Activated B cell treated with CpG ODN at 0.5 μM for 24 hours (primary cell): ENCODE measurements around the gene POC1B. TPM values are rescaled to one million over a fixed set of nuclear protein-coding genes. Genes with fewer than 3 reads are reported as not detected.
"Not testable (repeated sequence)": the region's sequence is repeated elsewhere in the genome, so short reads cannot be mapped to it uniquely, and the experiment has no call there.

Source experiments
- ATAC-seq: fragments of 200-7000 bp; cut with Tn5 transposase; one replicate; pipeline ENCODE4 v1.10.0; 2021; ENCODE audit warnings: low read depth, mild to moderate bottlenecking, moderate library complexity
- CTCF ChIA-PET: fragments of 350-600 bp; sonication (Branson Sonifier 250); formaldehyde crosslinking; loops from one replicate; lab custom pipeline; 2021; ENCODE audit warnings: antibody characterized with exemption; lab: Charles Lee
- POLR2A ChIA-PET: fragments of 350-600 bp; sonication (Branson Sonifier 250); formaldehyde crosslinking; loops from one replicate; lab custom pipeline; 2021; ENCODE audit warnings: antibody characterized with exemption; lab: Charles Lee
- DNase-seq: peaks from one replicate; pipeline ENCODE4 v3.0.0; 2022
- H3K27ac Mint-ChIP-seq: one replicate; pipeline ENCODE4 v1.8.0; 2020; ENCODE audit warnings: mixed read lengths
- H3K27me3 Mint-ChIP-seq: one replicate; pipeline ENCODE4 v1.8.0; 2021; ENCODE audit warnings: mixed read lengths
- H3K36me3 Mint-ChIP-seq: one replicate; pipeline ENCODE4 v1.8.0; 2021; ENCODE audit warnings: low read depth, mixed read lengths
- H3K4me1 Mint-ChIP-seq: one replicate; pipeline ENCODE4 v1.8.0; 2021; ENCODE audit warnings: mixed read lengths
- H3K4me3 Mint-ChIP-seq: one replicate; pipeline ENCODE4 v1.8.0; 2020; ENCODE audit warnings: mild to moderate bottlenecking, mixed read lengths
- H3K9me3 Mint-ChIP-seq: one replicate; pipeline ENCODE4 v1.8.0; 2020; ENCODE audit warnings: mixed read lengths
- intact Hi-C: fragments of 100-400 bp; cut with micrococcal nuclease; formaldehyde crosslinking; loops from one replicate; pipeline ENCODE4 v1.15.1; 2024
- total RNA-seq: library from RNA; stranded (reverse); gene quantifications from 2 replicates; pipeline ENCODE4 v1.2.3, GENCODE V29; 2022
- TF ChIP-seq, protein P1 (sequence below): fragments of 200-600 bp; IDR thresholded peaks from one replicate; pipeline ENCODE4 v1.8.0; 2022; ENCODE audit warnings: antibody characterized with exemption, mild to moderate bottlenecking

POC1B gene
- total RNA-seq, 1 donor from 2014 or later, result 27.3 TPM

GRCh38 chr12:89461649-89462612 is 63.9 kb downstream of the POC1B start:
- DNase-seq, result no peak
- no peaks in the 10 kb centered on the region for H3K9me3 Mint-ChIP-seq
- no peak overlapping the region for H3K27ac Mint-ChIP-seq
- peak overlapping the region; percentile 41 for H3K4me3 Mint-ChIP-seq
- H3K4me1 Mint-ChIP-seq, result peaks cover 16% of the 10 kb centered on the region
- intact Hi-C loops, result loop anchor here (1.0 to 5.0 kb wide), 4 partner anchors 111 to 1350 kb away; no protein-coding TSS in a partner anchor
- no peaks in the 10 kb centered on the region for H3K27me3 Mint-ChIP-seq
- CTCF ChIA-PET, result interaction anchor here (0.6 to 5.3 kb wide), 18 partner anchors 9 to 448 kb away, joined by 3 to 80 read pairs (median 4); partner anchors contain the start of genes DUSP6 and GALNT4
- TF ChIP-seq, protein P1, sequence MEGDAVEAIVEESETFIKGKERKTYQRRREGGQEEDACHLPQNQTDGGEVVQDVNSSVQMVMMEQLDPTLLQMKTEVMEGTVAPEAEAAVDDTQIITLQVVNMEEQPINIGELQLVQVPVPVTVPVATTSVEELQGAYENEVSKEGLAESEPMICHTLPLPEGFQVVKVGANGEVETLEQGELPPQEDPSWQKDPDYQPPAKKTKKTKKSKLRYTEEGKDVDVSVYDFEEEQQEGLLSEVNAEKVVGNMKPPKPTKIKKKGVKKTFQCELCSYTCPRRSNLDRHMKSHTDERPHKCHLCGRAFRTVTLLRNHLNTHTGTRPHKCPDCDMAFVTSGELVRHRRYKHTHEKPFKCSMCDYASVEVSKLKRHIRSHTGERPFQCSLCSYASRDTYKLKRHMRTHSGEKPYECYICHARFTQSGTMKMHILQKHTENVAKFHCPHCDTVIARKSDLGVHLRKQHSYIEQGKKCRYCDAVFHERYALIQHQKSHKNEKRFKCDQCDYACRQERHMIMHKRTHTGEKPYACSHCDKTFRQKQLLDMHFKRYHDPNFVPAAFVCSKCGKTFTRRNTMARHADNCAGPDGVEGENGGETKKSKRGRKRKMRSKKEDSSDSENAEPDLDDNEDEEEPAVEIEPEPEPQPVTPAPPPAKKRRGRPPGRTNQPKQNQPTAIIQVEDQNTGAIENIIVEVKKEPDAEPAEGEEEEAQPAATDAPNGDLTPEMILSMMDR, result peak; percentile 28
- peaks cover 29% of the 10 kb centered on the region for H3K36me3 Mint-ChIP-seq
- ATAC-seq, result peak; percentile 77
- POLR2A ChIA-PET, result interaction anchor here (0.8 kb wide), 1 partner anchor 51 kb away, joined by 3 read pairs; no protein-coding TSS in a partner anchor

GRCh38 chr12:89461190-89461589 is 64.7 kb downstream of the POC1B start:
- Mint-ChIP-seq H3K27ac (no peak overlapping the region), H3K9me3 (no peaks in the 10 kb centered on the region), H3K4me1 (peaks cover 9% of the 10 kb centered on the region), H3K27me3 (no peaks in the 10 kb centered on the region), H3K36me3 (peaks cover 26% of the 10 kb centered on the region), H3K4me3 (no peak overlapping the region)
- ChIA-PET POLR2A (no interaction called here), CTCF (interaction anchor here (0.6 to 5.3 kb wide), 15 partner anchors 9 to 447 kb away, joined by 3 to 80 read pairs (median 5); partner anchors contain the start of genes DUSP6 and GALNT4)
- TF ChIP-seq, protein P1, result no peak
- intact Hi-C loops, result loop anchor here (1.0 to 5.0 kb wide), 3 partner anchors 410 to 1349 kb away; no protein-coding TSS in a partner anchor
- no peak for DNase-seq
- no peak for ATAC-seq

GRCh38 chr12:89459279-89459678 is 66.6 kb downstream of the POC1B start:
- H3K4me1 Mint-ChIP-seq, DNase-seq, ATAC-seq, H3K27me3 Mint-ChIP-seq, H3K9me3 Mint-ChIP-seq, intact Hi-C loops, H3K4me3 Mint-ChIP-seq, H3K27ac Mint-ChIP-seq: not testable (repeated sequence)
- ChIA-PET CTCF (interaction anchor here (0.7 to 5.3 kb wide), 4 partner anchors 12 to 1013 kb away, joined by 3 to 80 read pairs (median 16); no protein-coding TSS in a partner anchor), POLR2A (interaction anchor here (0.7 kb wide), 2 partner anchors 411 to 556 kb away, joined by 5 to 7 read pairs; no protein-coding TSS in a partner anchor)
- peaks cover 35% of the 10 kb centered on the region for H3K36me3 Mint-ChIP-seq

GRCh38 chr12:89456565-89456964 is 69.3 kb downstream of the POC1B start:
- H3K4me1 Mint-ChIP-seq, result no peaks in the 10 kb centered on the region
- no peaks in the 10 kb centered on the region for H3K27me3 Mint-ChIP-seq
- DNase-seq (no peak), ATAC-seq (no peak)
- TF ChIP-seq, protein P1, result no peak
- intact Hi-C loops, result no loop called here
- H3K27ac Mint-ChIP-seq, result no peak overlapping the region
- peaks cover 37% of the 10 kb centered on the region for H3K36me3 Mint-ChIP-seq
- CTCF ChIA-PET, result interaction anchor here (0.6 kb wide), 1 partner anchor 437 kb away, joined by 3 read pairs; no protein-coding TSS in a partner anchor
- no peaks in the 10 kb centered on the region for H3K9me3 Mint-ChIP-seq
- POLR2A ChIA-PET, result no interaction called here
- H3K4me3 Mint-ChIP-seq, result no peak overlapping the region

GRCh38 chr12:89454080-89454848 is 71.6 kb downstream of the POC1B start:
- Mint-ChIP-seq H3K4me1 (no peaks in the 10 kb centered on the region), H3K9me3 (no peaks in the 10 kb centered on the region), H3K4me3 (no peak overlapping the region), H3K36me3 (peaks cover 37% of the 10 kb centered on the region), H3K27me3 (no peaks in the 10 kb centered on the region), H3K27ac (no peak overlapping the region)
- CTCF ChIA-PET, result no interaction called here
- ATAC-seq (no peak), DNase-seq (no peak)
- TF ChIP-seq, protein P1, result no peak
- POLR2A ChIA-PET, result no interaction called here
- intact Hi-C loops, result no loop called here
